ENCODE results near the gene UGT8. TPM values are rescaled to one million over a fixed set of nuclear protein-coding genes. Genes with fewer than 3 reads are reported as not detected.

The UGT8 gene
- total RNA-seq, 5 donors from 2014 or later (not counting 1 experiment from before 2014, with no cell fraction given), result 0.15 to 0.66 (median 0.47) TPM

GRCh38 chr4:114692958-114693357, 94.4 kb downstream of the UGT8 start:
- Mint-ChIP-seq H3K4me1 (no peaks in the 10 kb centered on the region), H3K9me3 (no peaks in the 10 kb centered on the region), H3K4me3 (no peak overlapping the region), H3K27me3 (peaks cover 7 to 10% of the 10 kb centered on the region in 2 donors), H3K27ac (no peak overlapping the region), H3K36me3 (no peaks in the 10 kb centered on the region)
- ChIA-PET CTCF (no interaction called here), POLR2A (no interaction called here)
- ATAC-seq (replicated peaks in 1 of 4) (no peak), DNase-seq (no peak)
- Histone ChIP-seq H3K27ac (ENCODE audit: low read length) (no peak overlapping the region), H3K4me1 (ENCODE audit: control insufficient read depth in 1 of 2, extremely low read depth in 1 of 2, insufficient read depth in 2 of 2, low read length in 2 of 2) (no peaks in the 10 kb centered on the region), H3K4me3 (ENCODE audit: control insufficient read depth in 1 of 2, extremely low read depth in 1 of 2, low read length in 1 of 2) (no peak overlapping the region), H3K27me3 (replicated peaks in 1 of 2; ENCODE audit: control insufficient read depth in 2 of 2, extremely low read depth in 1 of 2, insufficient read depth in 2 of 2, low read length in 1 of 2) (no peaks in the 10 kb centered on the region), H3K9me3 (no peaks in the 10 kb centered on the region), H3K36me3 (ENCODE audit: control insufficient read depth in 2 of 2, extremely low read depth in 1 of 2, insufficient read depth in 1 of 2, low read length in 1 of 2) (no peaks in the 10 kb centered on the region)
- WGBS (ENCODE audit: insufficient coverage), result no CpG with 5 or more reads among the region's 3 CpGs

GRCh38 chr4:114694770-114695169, 96.2 kb downstream of the UGT8 start:
- ATAC-seq (replicated peaks in 1 of 4) (no peak), DNase-seq (peak in 1 of 35 experiments; percentile 46)
- Mint-ChIP-seq H3K9me3 (no peaks in the 10 kb centered on the region), H3K4me1 (no peaks in the 10 kb centered on the region), H3K36me3 (no peaks in the 10 kb centered on the region), H3K4me3 (no peak overlapping the region), H3K27ac (no peak overlapping the region), H3K27me3 (peaks cover 4 to 6% of the 10 kb centered on the region in 2 donors)
- WGBS (ENCODE audit: insufficient coverage), result 0% methylated on average over 1 of the region's 1 CpG
- Histone ChIP-seq H3K9me3 (no peaks in the 10 kb centered on the region), H3K4me3 (ENCODE audit: control insufficient read depth in 1 of 2, extremely low read depth in 1 of 2, low read length in 1 of 2) (no peak overlapping the region), H3K4me1 (ENCODE audit: control insufficient read depth in 1 of 2, extremely low read depth in 1 of 2, insufficient read depth in 2 of 2, low read length in 2 of 2) (no peaks in the 10 kb centered on the region), H3K36me3 (ENCODE audit: control insufficient read depth in 2 of 2, extremely low read depth in 1 of 2, insufficient read depth in 1 of 2, low read length in 1 of 2) (no peaks in the 10 kb centered on the region), H3K27ac (ENCODE audit: low read length) (no peak overlapping the region), H3K27me3 (replicated peaks in 1 of 2; ENCODE audit: control insufficient read depth in 2 of 2, extremely low read depth in 1 of 2, insufficient read depth in 2 of 2, low read length in 1 of 2) (no peaks in the 10 kb centered on the region)
- ChIA-PET CTCF (interaction anchor here in 1 of 2 donors (1.7 kb wide), 1 partner anchor 1300 kb away, joined by 7 read pairs; no protein-coding TSS in a partner anchor), POLR2A (no interaction called here)

GRCh38 chr4:114698231-114698630, 99.6 kb downstream of the UGT8 start:
- Histone ChIP-seq H3K4me1 (ENCODE audit: control insufficient read depth in 1 of 2, extremely low read depth in 1 of 2, insufficient read depth in 2 of 2, low read length in 2 of 2) (no peaks in the 10 kb centered on the region), H3K9me3 (no peaks in the 10 kb centered on the region), H3K27ac (ENCODE audit: low read length) (no peak overlapping the region), H3K36me3 (ENCODE audit: control insufficient read depth in 2 of 2, extremely low read depth in 1 of 2, insufficient read depth in 1 of 2, low read length in 1 of 2) (no peaks in the 10 kb centered on the region), H3K4me3 (ENCODE audit: control insufficient read depth in 1 of 2, extremely low read depth in 1 of 2, low read length in 1 of 2) (no peak overlapping the region), H3K27me3 (replicated peaks in 1 of 2; ENCODE audit: control insufficient read depth in 2 of 2, extremely low read depth in 1 of 2, insufficient read depth in 2 of 2, low read length in 1 of 2) (no peaks in the 10 kb centered on the region)
- Mint-ChIP-seq H3K9me3 (no peaks in the 10 kb centered on the region), H3K36me3 (no peaks in the 10 kb centered on the region), H3K27ac (no peak overlapping the region), H3K4me1 (no peaks in the 10 kb centered on the region), H3K27me3 (peaks cover 2 to 3% of the 10 kb centered on the region in 2 donors), H3K4me3 (no peak overlapping the region)
- no CpG with 5 or more reads among the region's 4 CpGs for WGBS (ENCODE audit: insufficient coverage)
- ATAC-seq (replicated peaks in 1 of 4) (no peak), DNase-seq (no peak)
- POLR2A ChIA-PET, result interaction anchor here in 1 of 2 donors (0.6 kb wide), 1 partner anchor 686 kb away, joined by 3 read pairs; no protein-coding TSS in a partner anchor
- CTCF ChIA-PET, result no interaction called here

GRCh38 chr4:114701491-114701890, 102.9 kb downstream of the UGT8 start:
- no peak for DNase-seq
- ATAC-seq (replicated peaks in 1 of 4), result no peak
- Mint-ChIP-seq H3K9me3 (no peaks in the 10 kb centered on the region), H3K27ac (no peak overlapping the region), H3K36me3 (no peaks in the 10 kb centered on the region), H3K27me3 (no peaks in the 10 kb centered on the region), H3K4me3 (no peak overlapping the region), H3K4me1 (no peaks in the 10 kb centered on the region)
- Histone ChIP-seq H3K27me3 (replicated peaks in 1 of 2; ENCODE audit: control insufficient read depth in 2 of 2, extremely low read depth in 1 of 2, insufficient read depth in 2 of 2, low read length in 1 of 2) (no peaks in the 10 kb centered on the region), H3K36me3 (ENCODE audit: control insufficient read depth in 2 of 2, extremely low read depth in 1 of 2, insufficient read depth in 1 of 2, low read length in 1 of 2) (no peaks in the 10 kb centered on the region), H3K4me3 (ENCODE audit: control insufficient read depth in 1 of 2, extremely low read depth in 1 of 2, low read length in 1 of 2) (no peak overlapping the region), H3K9me3 (no peaks in the 10 kb centered on the region), H3K4me1 (ENCODE audit: control insufficient read depth in 1 of 2, extremely low read depth in 1 of 2, insufficient read depth in 2 of 2, low read length in 2 of 2) (no peaks in the 10 kb centered on the region), H3K27ac (ENCODE audit: low read length) (no peak overlapping the region)
- no CpG with 5 or more reads among the region's 5 CpGs for WGBS (ENCODE audit: insufficient coverage)
- POLR2A ChIA-PET, result no interaction called here
- CTCF ChIA-PET, result interaction anchor here in 1 of 2 donors (0.6 kb wide), 1 partner anchor 41 kb away, joined by 3 read pairs; no protein-coding TSS in a partner anchor

- DNase-seq, result no peak
- H3K4me1 ChIP-seq (ENCODE audit: control insufficient read depth in 1 of 2, extremely low read depth in 1 of 2, insufficient read depth in 2 of 2, low read length in 2 of 2), result no peaks in the 10 kb centered on the region
- Mint-ChIP-seq H3K27ac (no peak overlapping the region), H3K36me3 (no peaks in the 10 kb centered on the region), H3K4me1 (no peaks in the 10 kb centered on the region), H3K27me3 (peaks cover 0 to 2% of the 10 kb centered on the region in 2 donors), H3K9me3 (no peaks in the 10 kb centered on the region), H3K4me3 (no peak overlapping the region)
- no peaks in the 10 kb centered on the region for H3K27me3 ChIP-seq (replicated peaks in 1 of 2; ENCODE audit: control insufficient read depth in 2 of 2, extremely low read depth in 1 of 2, insufficient read depth in 2 of 2, low read length in 1 of 2)
- ATAC-seq (replicated peaks in 1 of 4), result no peak
- H3K36me3 ChIP-seq (ENCODE audit: control insufficient read depth in 2 of 2, extremely low read depth in 1 of 2, insufficient read depth in 1 of 2, low read length in 1 of 2), result no peaks in the 10 kb centered on the region
- no peaks in the 10 kb centered on the region for H3K9me3 ChIP-seq
- CTCF ChIA-PET, result interaction anchor here in 1 of 2 donors (0.6 kb wide), 1 partner anchor 261 kb away, joined by 5 read pairs; no protein-coding TSS in a partner anchor
- POLR2A ChIA-PET, result no interaction called here
- H3K27ac ChIP-seq (ENCODE audit: low read length), result no peak overlapping the region
- no peak overlapping the region for H3K4me3 ChIP-seq (ENCODE audit: control insufficient read depth in 1 of 2, extremely low read depth in 1 of 2, low read length in 1 of 2)
These were observed 118.8 kb downstream of the UGT8 start for GRCh38 chr4:114717432-114717831.

GRCh38 chr4:114725066-114725465, 126.5 kb downstream of the UGT8 start:
- no peaks in the 10 kb centered on the region for H3K4me1 Mint-ChIP-seq
- Histone ChIP-seq H3K36me3 (ENCODE audit: control insufficient read depth in 2 of 2, extremely low read depth in 1 of 2, insufficient read depth in 1 of 2, low read length in 1 of 2) (no peaks in the 10 kb centered on the region), H3K4me3 (ENCODE audit: control insufficient read depth in 1 of 2, extremely low read depth in 1 of 2, low read length in 1 of 2) (no peak overlapping the region), H3K9me3 (no peaks in the 10 kb centered on the region), H3K27me3 (replicated peaks in 1 of 2; ENCODE audit: control insufficient read depth in 2 of 2, extremely low read depth in 1 of 2, insufficient read depth in 2 of 2, low read length in 1 of 2) (peaks cover 0 to 11% of the 10 kb centered on the region in 2 experiments), H3K27ac (ENCODE audit: low read length) (no peak overlapping the region), H3K4me1 (ENCODE audit: control insufficient read depth in 1 of 2, extremely low read depth in 1 of 2, insufficient read depth in 2 of 2, low read length in 2 of 2) (no peaks in the 10 kb centered on the region)
- POLR2A ChIA-PET, result no interaction called here
- DNase-seq (no peak), ATAC-seq (replicated peaks in 1 of 4) (no peak)
- WGBS (ENCODE audit: insufficient coverage), result 27% methylated on average over 3 of the region's 6 CpGs
- H3K4me3 Mint-ChIP-seq, result no peak overlapping the region
- CTCF ChIA-PET, result no interaction called here
- H3K27ac Mint-ChIP-seq, result no peak overlapping the region
- no peaks in the 10 kb centered on the region for H3K36me3 Mint-ChIP-seq
- no peaks in the 10 kb centered on the region for H3K9me3 Mint-ChIP-seq
- no peaks in the 10 kb centered on the region for H3K27me3 Mint-ChIP-seq

GRCh38 chr4:114727461-114727860, 128.9 kb downstream of the UGT8 start:
- CTCF ChIA-PET, result no interaction called here
- Mint-ChIP-seq H3K27me3 (no peaks in the 10 kb centered on the region), H3K4me3 (no peak overlapping the region), H3K9me3 (no peaks in the 10 kb centered on the region), H3K27ac (no peak overlapping the region), H3K4me1 (no peaks in the 10 kb centered on the region), H3K36me3 (no peaks in the 10 kb centered on the region)
- Histone ChIP-seq H3K27ac (ENCODE audit: low read length) (no peak overlapping the region), H3K4me3 (ENCODE audit: control insufficient read depth in 1 of 2, extremely low read depth in 1 of 2, low read length in 1 of 2) (no peak overlapping the region), H3K9me3 (no peaks in the 10 kb centered on the region), H3K36me3 (ENCODE audit: control insufficient read depth in 2 of 2, extremely low read depth in 1 of 2, insufficient read depth in 1 of 2, low read length in 1 of 2) (no peaks in the 10 kb centered on the region), H3K27me3 (replicated peaks in 1 of 2; ENCODE audit: control insufficient read depth in 2 of 2, extremely low read depth in 1 of 2, insufficient read depth in 2 of 2, low read length in 1 of 2) (peaks cover 0 to 11% of the 10 kb centered on the region in 2 experiments), H3K4me1 (ENCODE audit: control insufficient read depth in 1 of 2, extremely low read depth in 1 of 2, insufficient read depth in 2 of 2, low read length in 2 of 2) (no peaks in the 10 kb centered on the region)
- DNase-seq (no peak), ATAC-seq (replicated peaks in 1 of 4) (no peak)
- no CpG with 5 or more reads among the region's 1 CpG for WGBS (ENCODE audit: insufficient coverage)
- POLR2A ChIA-PET, result no interaction called here
